Thyroid gland (tissue), 4 donors: ENCODE measurements around the gene KRT6B. TPM values are rescaled to one million over a fixed set of nuclear protein-coding genes. Genes with fewer than 3 reads are reported as not detected.

Experiments used
- DNase-seq, 2 donors: peaks; one replicate each; pipeline ENCODE4 v3.0.0-alpha.2; 2019
- H3K27ac ChIP-seq, 3 donors: fragments of 200-600 bp; sonication (generic); 1 replicate in 2 of 3; 2 replicates in 1 of 3; pipeline ENCODE4 v1.5.1; 2016 to 2019; ENCODE audit warnings: mild to moderate bottlenecking in 1 of 3, moderate library complexity in 1 of 3
- H3K27me3 ChIP-seq: fragments of 200-600 bp; sonication (generic); one replicate; pipeline ENCODE4 v1.5.1; 2019
- H3K36me3 ChIP-seq, 2 donors: fragments of 200-600 bp; sonication (generic); one replicate each; pipeline ENCODE4 v1.5.1; 2016 to 2019
- H3K4me1 ChIP-seq, 2 donors: fragments of 200-600 bp; sonication (generic); one replicate each; pipeline ENCODE4 v1.5.1; 2017 to 2019
- H3K4me3 ChIP-seq, 3 donors: fragments of 200-600 bp; sonication (generic); replicated peaks in 1 of 3; 1 replicate in 2 of 3; 2 replicates in 1 of 3; pipeline ENCODE4 v1.5.1; 2016; ENCODE audit warnings: mild to moderate bottlenecking in 1 of 3
- H3K9me3 ChIP-seq: fragments of 200-600 bp; sonication (generic); one replicate; pipeline ENCODE4 v1.5.1; 2017
- CTCF ChIP-seq, 6 experiments: fragments of 200-600 bp in 3 of 6; fragments of 450-650 bp in 3 of 6; sonication (generic) in 3 of 6; IDR thresholded peaks; one replicate each; pipeline ENCODE4 v1.5.1; 2016 to 2019; ENCODE audit warnings: antibody characterized with exemption in 6 of 6, mild to moderate bottlenecking in 2 of 6, inconsistent platforms in 1 of 6, moderate library complexity in 1 of 6
- POLR2A ChIP-seq, 2 donors: fragments of 450-650 bp; IDR thresholded peaks; one replicate each; pipeline ENCODE4 v1.6.1; 2017; ENCODE audit warnings: antibody characterized with exemption in 2 of 2, mild to moderate bottlenecking in 2 of 2, moderate library complexity in 1 of 2
- WGBS, 2 donors: methylation state at CpG; one replicate each; pipeline ENCODE4 v1.1.5; 2017; 5-methylcytosine and 5-hydroxymethylcytosine counted together
- intact Hi-C: fragments of 100-400 bp; cut with DNase I; formaldehyde crosslinking; loops from one replicate; pipeline ENCODE4 v1.15.1; 2023
- total RNA-seq, 4 donors: library from RNA; depleted of rRNA; stranded (reverse); fragments of >200 nt; gene quantifications; one replicate each; pipeline ENCODE4 v1.2.3, GENCODE V29; 2016

KRT6B gene
- total RNA-seq, 4 donors from 2014 or later: not detected

- 78 to 80% methylated on average over 4 of the region's 4 CpGs for WGBS, 2 donors
- H3K36me3 ChIP-seq: no peaks in the 10 kb centered on the region
- H3K27ac ChIP-seq: no peak overlapping the region
- intact Hi-C loops: no loop called here
- no peaks in the 10 kb centered on the region for H3K4me1 ChIP-seq
- H3K9me3 ChIP-seq: no peaks in the 10 kb centered on the region
- TF ChIP-seq POLR2A (IDR thresholded peaks at IDR 0.05) (no peak), CTCF (IDR thresholded peaks at IDR 0.05) (no peak)
- no peaks in the 10 kb centered on the region for H3K27me3 ChIP-seq
- no peak overlapping the region for H3K4me3 ChIP-seq
- DNase-seq: no peak
Observed at GRCh38 chr12:52401926-52402325, 50.0 kb downstream of the KRT6B start.

GRCh38 chr12:52401526-52401925 is 50.4 kb downstream of the KRT6B start:
- H3K9me3 ChIP-seq: no peaks in the 10 kb centered on the region
- intact Hi-C loops: no loop called here
- H3K27me3 ChIP-seq: no peaks in the 10 kb centered on the region
- no peaks in the 10 kb centered on the region for H3K4me1 ChIP-seq
- no peak overlapping the region for H3K27ac ChIP-seq
- 47 to 56% methylated on average over 5 of the region's 5 CpGs for WGBS, 2 donors
- H3K36me3 ChIP-seq: no peaks in the 10 kb centered on the region
- TF ChIP-seq POLR2A (IDR thresholded peaks at IDR 0.05) (no peak), CTCF (IDR thresholded peaks at IDR 0.05) (no peak)
- no peak overlapping the region for H3K4me3 ChIP-seq
- DNase-seq: no peak

- no peaks in the 10 kb centered on the region for H3K4me1 ChIP-seq
- no peak overlapping the region for H3K27ac ChIP-seq
- no peaks in the 10 kb centered on the region for H3K9me3 ChIP-seq
- WGBS, 2 donors: 83 to 91% methylated on average over 9 of the region's 9 CpGs
- intact Hi-C loops: no loop called here
- no peak overlapping the region for H3K4me3 ChIP-seq
- TF ChIP-seq POLR2A (IDR thresholded peaks at IDR 0.05): no peak
- TF ChIP-seq CTCF (IDR thresholded peaks at IDR 0.05): no peak
- DNase-seq: no peak
- no peaks in the 10 kb centered on the region for H3K36me3 ChIP-seq
- H3K27me3 ChIP-seq: no peaks in the 10 kb centered on the region
Observed at GRCh38 chr12:52400906-52401305, 51.0 kb downstream of the KRT6B start.

- H3K4me1 ChIP-seq: no peaks in the 10 kb centered on the region
- no peak for TF ChIP-seq CTCF (IDR thresholded peaks at IDR 0.05)
- no peak for TF ChIP-seq POLR2A (IDR thresholded peaks at IDR 0.05)
- no peak overlapping the region for H3K27ac ChIP-seq
- H3K36me3 ChIP-seq: no peaks in the 10 kb centered on the region
- intact Hi-C loops: no loop called here
- H3K27me3 ChIP-seq: no peaks in the 10 kb centered on the region
- no peak overlapping the region for H3K4me3 ChIP-seq
- 95 to 97% methylated on average over 13 to 16 of the region's 16 CpGs for WGBS, 2 donors
- H3K9me3 ChIP-seq: no peaks in the 10 kb centered on the region
- DNase-seq: no peak
Observed at GRCh38 chr12:52399756-52400155, 52.2 kb downstream of the KRT6B start.

GRCh38 chr12:52398176-52398575 is 53.8 kb downstream of the KRT6B start:
- Histone ChIP-seq H3K27me3 (no peaks in the 10 kb centered on the region), H3K4me3 (no peak overlapping the region), H3K27ac (no peak overlapping the region), H3K9me3 (no peaks in the 10 kb centered on the region), H3K36me3 (no peaks in the 10 kb centered on the region), H3K4me1 (no peaks in the 10 kb centered on the region)
- DNase-seq: no peak
- 88 to 93% methylated on average over 1 of the region's 1 CpG for WGBS, 2 donors
- TF ChIP-seq CTCF (IDR thresholded peaks at IDR 0.05) (no peak), POLR2A (IDR thresholded peaks at IDR 0.05) (no peak)
- intact Hi-C loops: no loop called here
